Hepatocyte (in vitro differentiated cells): ENCODE results near the gene GSC2. TPM values are rescaled to one million over a fixed set of nuclear protein-coding genes. Genes with fewer than 3 reads are reported as not detected.

Experiments
- DNase-seq: peaks from one replicate; pipeline ENCODE4 v3.0.0-alpha.2; 2016; ENCODE audit warnings: low spot score
- H2AFZ ChIP-seq: fragments of 200-600 bp; sonication (generic); 2 replicates; pipeline ENCODE4 v1.6.0; 2016; ENCODE audit warnings: antibody characterized with exemption, mild to moderate bottlenecking
- H3K27ac ChIP-seq: fragments of 200-600 bp; sonication (generic); 2 replicates; pipeline ENCODE4 v1.5.1; 2016; ENCODE audit warnings: mild to moderate bottlenecking
- H3K27me3 ChIP-seq: fragments of 200-600 bp; sonication (generic); 2 replicates; pipeline ENCODE4 v1.6.1; 2016
- H3K36me3 ChIP-seq: fragments of 200-600 bp; sonication (generic); replicated peaks from 2 replicates; pipeline ENCODE4 v1.5.1; 2016; ENCODE audit warnings: low read depth; ENCODE audit not compliant: insufficient read depth
- H3K4me1 ChIP-seq: fragments of 200-600 bp; sonication (generic); 2 replicates; pipeline ENCODE4 v1.5.1; 2016; ENCODE audit warnings: mild to moderate bottlenecking, moderate library complexity; ENCODE audit not compliant: insufficient read depth
- H3K4me2 ChIP-seq: fragments of 200-600 bp; sonication (generic); 2 replicates; pipeline ENCODE4 v1.6.0; 2016
- H3K4me3 ChIP-seq: fragments of 200-600 bp; sonication (generic); 2 replicates; pipeline ENCODE4 v1.5.1; 2016; ENCODE audit warnings: mild to moderate bottlenecking
- H3K79me2 ChIP-seq: fragments of 200-600 bp; sonication (generic); 2 replicates; pipeline ENCODE4 v1.6.0; 2017; ENCODE audit warnings: mild to moderate bottlenecking
- H3K9me2 ChIP-seq: fragments of 200-600 bp; sonication (generic); replicated peaks from 2 replicates; pipeline ENCODE4 v1.6.0; 2017; ENCODE audit warnings: mild to moderate bottlenecking; ENCODE audit not compliant: insufficient read depth
- H3K9me3 ChIP-seq: fragments of 200-600 bp; sonication (generic); 2 replicates; pipeline ENCODE4 v1.5.1; 2016; ENCODE audit warnings: low read depth, mild to moderate bottlenecking
- H4K20me1 ChIP-seq: fragments of 200-600 bp; sonication (generic); 2 replicates; pipeline ENCODE4 v1.6.0; 2016; ENCODE audit warnings: mild to moderate bottlenecking; ENCODE audit not compliant: insufficient read depth, poor library complexity, severe bottlenecking
- EZH2 ChIP-seq: fragments of 200-600 bp; sonication (generic); IDR thresholded peaks from 2 replicates; pipeline ENCODE4 v1.6.1; 2016; ENCODE audit warnings: antibody characterized with exemption, mild to moderate bottlenecking, borderline replicate concordance
- EZH2phosphoT487 ChIP-seq: fragments of 200-600 bp; sonication (generic); IDR thresholded peaks from one replicate; pipeline ENCODE4 v1.6.1; 2018; ENCODE audit warnings: antibody characterized with exemption, mild to moderate bottlenecking, low read depth, moderate library complexity; ENCODE audit not compliant: unreplicated experiment, severe bottlenecking
- WGBS: methylation state at CpG from one replicate; pipeline ENCODE4 v1.1.6; 2016; ENCODE audit warnings: low lambda C conversion rate; ENCODE audit errors: missing lambda C conversion rate; 5-methylcytosine and 5-hydroxymethylcytosine counted together
- polyA plus RNA-seq: library from polyadenylated mRNA; unstranded; fragments of >200 nt; fragmentation: Nextera tagmentation; extraction: Ambion mirVana; gene quantifications from 2 replicates; pipeline ENCODE4 v1.2.1, GENCODE V29; 2016
- total RNA-seq: library from RNA; depleted of rRNA; stranded (reverse); fragments of >200 nt; gene quantifications from 2 replicates; pipeline ENCODE4 v1.2.3, GENCODE V29; 2014
- TF ChIP-seq, protein P1 (sequence below): fragments of 200-600 bp; sonication (generic); IDR thresholded peaks from 2 replicates; pipeline ENCODE4 v1.5.1; 2016; ENCODE audit warnings: antibody characterized with exemption, mild to moderate bottlenecking; ENCODE audit not compliant: poor library complexity

GSC2 gene
- total and polyA plus RNA-seq, 2 experiments from 2014 or later: not detected

DNA sequence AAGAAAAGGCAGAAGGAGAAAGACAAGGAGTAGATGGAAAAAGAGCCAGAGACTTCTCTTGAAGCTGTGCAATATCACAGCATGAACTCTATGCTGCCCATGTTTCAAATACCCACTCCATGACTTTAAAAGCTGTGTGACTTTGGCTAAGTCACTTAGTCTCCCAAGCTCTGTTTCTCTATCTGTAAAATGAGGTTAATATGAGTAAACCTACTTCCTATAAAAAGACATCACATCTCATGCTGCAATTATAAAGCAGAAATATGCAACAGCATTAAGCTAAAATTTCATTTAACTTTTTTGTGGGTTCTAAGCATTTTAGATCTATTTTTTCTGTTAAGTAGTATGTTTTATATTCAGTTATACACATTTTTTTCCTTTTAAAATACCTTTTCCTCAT lies 39.4 kb downstream of the GSC2 start:
- no peak for DNase-seq
- Histone ChIP-seq H3K27me3 (no peaks in the 10 kb centered on the region), H3K79me2 (peaks cover 97% of the 10 kb centered on the region), H4K20me1 (peaks cover 97% of the 10 kb centered on the region), H3K4me2 (no peak overlapping the region), H2AFZ (no peak overlapping the region), H3K4me1 (peaks cover 7% of the 10 kb centered on the region), H3K9me3 (no peaks in the 10 kb centered on the region), H3K9me2 (no peaks in the 10 kb centered on the region), H3K36me3 (no peaks in the 10 kb centered on the region), H3K4me3 (no peak overlapping the region), H3K27ac (no peak overlapping the region)
- TF ChIP-seq EZH2 (no peak), EZH2phosphoT487 (no peak)
- TF ChIP-seq, protein P1, sequence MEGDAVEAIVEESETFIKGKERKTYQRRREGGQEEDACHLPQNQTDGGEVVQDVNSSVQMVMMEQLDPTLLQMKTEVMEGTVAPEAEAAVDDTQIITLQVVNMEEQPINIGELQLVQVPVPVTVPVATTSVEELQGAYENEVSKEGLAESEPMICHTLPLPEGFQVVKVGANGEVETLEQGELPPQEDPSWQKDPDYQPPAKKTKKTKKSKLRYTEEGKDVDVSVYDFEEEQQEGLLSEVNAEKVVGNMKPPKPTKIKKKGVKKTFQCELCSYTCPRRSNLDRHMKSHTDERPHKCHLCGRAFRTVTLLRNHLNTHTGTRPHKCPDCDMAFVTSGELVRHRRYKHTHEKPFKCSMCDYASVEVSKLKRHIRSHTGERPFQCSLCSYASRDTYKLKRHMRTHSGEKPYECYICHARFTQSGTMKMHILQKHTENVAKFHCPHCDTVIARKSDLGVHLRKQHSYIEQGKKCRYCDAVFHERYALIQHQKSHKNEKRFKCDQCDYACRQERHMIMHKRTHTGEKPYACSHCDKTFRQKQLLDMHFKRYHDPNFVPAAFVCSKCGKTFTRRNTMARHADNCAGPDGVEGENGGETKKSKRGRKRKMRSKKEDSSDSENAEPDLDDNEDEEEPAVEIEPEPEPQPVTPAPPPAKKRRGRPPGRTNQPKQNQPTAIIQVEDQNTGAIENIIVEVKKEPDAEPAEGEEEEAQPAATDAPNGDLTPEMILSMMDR: no peak

DNA sequence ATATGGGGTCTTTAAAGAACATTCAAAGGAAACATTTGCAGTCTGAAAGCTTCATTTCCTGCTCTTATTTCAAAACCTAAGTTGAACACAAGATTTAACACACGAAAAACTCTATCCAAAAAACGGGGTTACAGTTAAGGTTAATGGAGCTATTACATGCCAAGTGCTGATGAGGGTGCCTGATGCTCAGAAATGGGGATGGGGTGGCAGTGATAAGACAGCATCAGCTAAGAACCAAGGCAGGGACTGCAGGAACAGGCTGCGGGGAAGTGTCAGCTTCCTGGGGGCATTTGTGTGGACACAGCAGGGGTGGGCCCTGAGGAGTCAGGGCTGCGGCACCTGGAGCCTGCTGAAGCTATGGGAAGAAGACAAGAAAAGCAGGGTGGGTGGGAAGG lies 40.0 kb downstream of the GSC2 start:
- Histone ChIP-seq H2AFZ (no peak overlapping the region), H3K36me3 (no peaks in the 10 kb centered on the region), H3K4me2 (peak overlapping the region; percentile 19), H3K79me2 (peaks cover 97% of the 10 kb centered on the region), H3K27ac (peak overlapping the region; percentile 56), H3K4me1 (peaks cover 7% of the 10 kb centered on the region), H3K9me2 (no peaks in the 10 kb centered on the region), H3K4me3 (no peak overlapping the region), H3K27me3 (no peaks in the 10 kb centered on the region), H3K9me3 (no peaks in the 10 kb centered on the region), H4K20me1 (peaks cover 97% of the 10 kb centered on the region)
- no peak for DNase-seq
- TF ChIP-seq EZH2 (no peak), EZH2phosphoT487 (no peak)
- TF ChIP-seq, protein P1: no peak
- WGBS: 61% methylated on average over 4 of the region's 4 CpGs

DNA sequence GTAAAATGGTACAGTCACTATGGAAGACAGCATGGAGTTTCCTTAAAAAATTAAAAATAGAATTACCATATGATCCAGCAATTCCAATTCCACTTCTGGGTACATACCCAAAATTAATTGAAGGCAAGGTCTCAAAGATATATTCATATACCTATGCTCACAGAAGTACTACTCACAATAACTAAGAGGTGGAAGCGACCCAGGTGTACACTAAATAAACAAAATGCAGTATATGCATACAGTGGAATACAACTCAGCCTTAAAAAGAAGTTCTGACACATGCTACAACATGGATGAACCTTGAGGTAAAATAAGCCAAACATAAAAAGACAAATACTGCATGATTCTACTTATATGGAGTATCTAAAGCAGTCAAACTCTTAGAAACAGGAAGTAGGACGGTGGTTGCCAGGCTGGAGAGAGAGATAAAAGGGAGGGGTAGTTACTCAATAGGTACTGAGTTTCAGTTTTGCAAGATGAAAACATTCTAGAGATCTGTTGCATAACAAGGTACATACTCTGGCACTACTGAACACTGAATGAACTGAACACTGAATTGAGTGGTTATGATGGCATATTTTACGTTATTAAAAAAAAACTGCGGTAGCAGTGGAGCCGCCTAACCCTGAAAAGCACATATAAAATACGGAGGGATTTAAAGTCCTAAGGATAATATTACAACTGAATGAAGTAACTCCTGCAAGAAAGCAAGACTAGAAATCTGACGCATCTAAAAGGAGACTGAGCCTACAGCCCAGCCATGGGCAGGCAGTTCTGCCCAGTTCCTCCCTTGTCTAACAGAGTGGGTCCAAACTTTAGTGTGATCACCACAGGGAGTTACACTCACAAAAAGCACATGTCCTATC lies 40.7 kb downstream of the GSC2 start:
- Histone ChIP-seq H3K4me2 (peak overlapping the region; percentile 19), H3K9me3 (no peaks in the 10 kb centered on the region), H3K27me3 (no peaks in the 10 kb centered on the region), H3K79me2 (peaks cover 97% of the 10 kb centered on the region), H3K4me3 (no peak overlapping the region), H3K36me3 (no peaks in the 10 kb centered on the region), H4K20me1 (peaks cover 97% of the 10 kb centered on the region), H3K9me2 (no peaks in the 10 kb centered on the region), H3K27ac (peak overlapping the region; percentile 67), H3K4me1 (peaks cover 7% of the 10 kb centered on the region), H2AFZ (no peak overlapping the region)
- no peak for TF ChIP-seq EZH2
- no peak for TF ChIP-seq EZH2phosphoT487
- TF ChIP-seq, protein P1: no peak
- peak; percentile 63 for DNase-seq
- WGBS: 59% methylated on average over 7 of the region's 7 CpGs
